SK-N-SH (cell line): ENCODE measurements around the gene CD2. TPM values are rescaled to one million over a fixed set of nuclear protein-coding genes. Genes with fewer than 3 reads are reported as not detected.

ENCODE experiments used
- CTCF ChIA-PET: fragments of 300-600, 350-600 bp; formaldehyde crosslinking; extraction: SDS; loops from one replicate; lab custom pipeline; 2021; lab: Yijun Ruan, JAX
- POLR2A ChIA-PET: fragments of 350-600 bp; sonication (Branson Sonifier 250); formaldehyde crosslinking; extraction: SDS; loops from one replicate; lab custom pipeline; 2020; ENCODE audit warnings: antibody characterized with exemption, inconsistent platforms; lab: Yijun Ruan, JAX
- DNase-seq: peaks from one replicate; pipeline ENCODE4 v3.0.0; 2012
- H2AFZ ChIP-seq: fragments of 200-600 bp; sonication (generic); 2 replicates; pipeline ENCODE4 v1.8.1; 2016; ENCODE audit warnings: antibody characterized with exemption, mild to moderate bottlenecking, low read depth
- H3F3A ChIP-seq: fragments of 200-600 bp; sonication (generic); replicated peaks from 2 replicates; pipeline ENCODE3; 2016; ENCODE audit warnings: antibody characterized with exemption, mild to moderate bottlenecking; ENCODE audit not compliant: insufficient read depth
- H3K27ac ChIP-seq, 2 experiments: fragments of 200-500 bp in 1 of 2; fragments of 200-600 bp in 1 of 2; sonication (Bioruptor generic) in 1 of 2; sonication (generic), shearing (Covaris generic) in 1 of 2; 2 replicates each; pipeline versions ENCODE4 v1.5.1 to v1.6.1; 2014 to 2016; ENCODE audit warnings: low read depth in 2 of 2, inconsistent platforms in 1 of 2, low read length in 1 of 2, mild to moderate bottlenecking in 1 of 2, mixed read lengths in 1 of 2
- H3K27me3 ChIP-seq: fragments of 200-600 bp; sonication (generic), shearing (Covaris generic); 2 replicates; pipeline ENCODE4 v1.6.1; 2016; ENCODE audit warnings: mixed run types; ENCODE audit not compliant: insufficient read depth
- H3K36me3 ChIP-seq, 2 experiments: fragments of 200-500 bp in 1 of 2; fragments of 200-600 bp in 1 of 2; sonication (Bioruptor generic) in 1 of 2; sonication (generic) in 1 of 2; replicated peaks in 1 of 2; 2 replicates each; pipeline versions ENCODE3 to v1.5.1; 2014 to 2016; ENCODE audit warnings: low read length in 1 of 2, mild to moderate bottlenecking in 1 of 2; ENCODE audit not compliant: insufficient read depth in 2 of 2, control insufficient read depth in 1 of 2
- H3K4me1 ChIP-seq, 2 experiments: fragments of 200-500 bp in 1 of 2; fragments of 200-600 bp in 1 of 2; sonication (Bioruptor generic) in 1 of 2; sonication (generic), shearing (Covaris generic) in 1 of 2; 2 replicates each; pipeline versions ENCODE4 v1.5.1 to v1.6.1; 2014 to 2016; ENCODE audit warnings: low read depth in 1 of 2, low read length in 1 of 2, mixed run types in 1 of 2; ENCODE audit not compliant: insufficient read depth in 2 of 2, control insufficient read depth in 1 of 2
- H3K4me2 ChIP-seq: fragments of 200-600 bp; sonication (generic), shearing (Covaris generic); 2 replicates; pipeline ENCODE4 v1.6.1; 2017; ENCODE audit warnings: mixed run types
- H3K4me3 ChIP-seq, 2 experiments: fragments of 200-500 bp in 1 of 2; fragments of 200-600 bp in 1 of 2; sonication (Bioruptor generic) in 1 of 2; sonication (generic), shearing (Covaris generic) in 1 of 2; 2 replicates each; pipeline versions ENCODE4 v1.5.1 to v1.8.1; 2014 to 2016; ENCODE audit warnings: low read depth in 2 of 2, inconsistent platforms in 1 of 2, low read length in 1 of 2, mild to moderate bottlenecking in 1 of 2, mixed read lengths in 1 of 2, moderate library complexity in 1 of 2
- H3K79me2 ChIP-seq: fragments of 200-600 bp; sonication (generic); 2 replicates; pipeline ENCODE4 v1.8.1; 2017; ENCODE audit warnings: mild to moderate bottlenecking; ENCODE audit not compliant: insufficient read depth
- H3K9ac ChIP-seq: fragments of 200-600 bp; sonication (generic); 2 replicates; pipeline ENCODE4 v1.6.1; 2017; ENCODE audit warnings: mixed run types
- H3K9me2 ChIP-seq: fragments of 200-600 bp; sonication (generic); 2 replicates; pipeline ENCODE4 v1.6.1; 2017; ENCODE audit warnings: mixed run types
- H3K9me3 ChIP-seq: fragments of 200-600 bp; sonication (generic); 2 replicates; pipeline ENCODE4 v1.6.1; 2017; ENCODE audit warnings: mixed run types, mild to moderate bottlenecking, moderate library complexity
- H4K20me1 ChIP-seq: fragments of 200-600 bp; sonication (generic); 2 replicates; pipeline ENCODE4 v1.6.1; 2017; ENCODE audit warnings: mild to moderate bottlenecking, mixed run types; ENCODE audit not compliant: insufficient read depth
- CTCF ChIP-seq: fragments of 200-600 bp; sonication (generic); IDR thresholded peaks from 2 replicates; pipeline ENCODE4 v1.6.1; 2017; ENCODE audit warnings: antibody characterized with exemption, mild to moderate bottlenecking, moderate library complexity
- EZH2phosphoT487 ChIP-seq: fragments of 200-600 bp; sonication (generic); IDR thresholded peaks from 2 replicates; pipeline ENCODE4 v1.6.1; 2017; ENCODE audit warnings: low read depth, mixed run types, mild to moderate bottlenecking, antibody characterized with exemption, moderate library complexity, borderline replicate concordance
- IRF3 ChIP-seq: fragments of 150-350 bp; IDR thresholded peaks from 2 replicates; pipeline ENCODE4 v1.6.1; 2016; ENCODE audit warnings: mild to moderate bottlenecking, low read depth, low read length
- MAX ChIP-seq: IDR thresholded peaks from 2 replicates; pipeline ENCODE4 v1.4.0; 2012; ENCODE audit warnings: low read depth
- MEF2A ChIP-seq: IDR thresholded peaks from 2 replicates; pipeline ENCODE4 v1.4.0; 2012; ENCODE audit warnings: low read depth, borderline replicate concordance
- MXI1 ChIP-seq: IDR thresholded peaks from 2 replicates; pipeline ENCODE4 v1.6.1; 2012; ENCODE audit warnings: mild to moderate bottlenecking, low read depth, low read length, improper control_type of control experiment
- PBX3 ChIP-seq: IDR thresholded peaks from 2 replicates; pipeline ENCODE4; 2012
- RAD21 ChIP-seq: IDR thresholded peaks from 2 replicates; pipeline ENCODE4 v1.6.1; 2012; ENCODE audit warnings: mild to moderate bottlenecking, low read length
- RCOR1 ChIP-seq: fragments of 150-350 bp; IDR thresholded peaks from 2 replicates; pipeline ENCODE4 v1.6.1; 2017; ENCODE audit warnings: antibody characterized with exemption, low read length
- RFX5 ChIP-seq: IDR thresholded peaks from 2 replicates; pipeline ENCODE4 v1.6.1; 2012; ENCODE audit warnings: mild to moderate bottlenecking, improper control_type of control experiment, low read length
- TAF1 ChIP-seq: IDR thresholded peaks from 2 replicates; pipeline ENCODE4 v1.6.1; 2012; ENCODE audit warnings: low read depth, mild to moderate bottlenecking, low read length, moderate library complexity, borderline replicate concordance
- TCF12 ChIP-seq: IDR thresholded peaks from 2 replicates; pipeline ENCODE4 v1.4.0; 2012
- TEAD4 ChIP-seq: IDR thresholded peaks from 2 replicates; pipeline ENCODE4 v1.4.0; 2012; ENCODE audit warnings: mild to moderate bottlenecking, borderline replicate concordance; ENCODE audit not compliant: insufficient read depth
- USF1 ChIP-seq: IDR thresholded peaks from 2 replicates; pipeline ENCODE4 v1.4.0; 2012; ENCODE audit warnings: low read depth, borderline replicate concordance
- YY1 ChIP-seq: IDR thresholded peaks from 2 replicates; pipeline ENCODE4 v1.4.0; 2012; ENCODE audit warnings: low read depth, mild to moderate bottlenecking
- WGBS: methylation state at CpG from one replicate; pipeline ENCODE4 v1.1.6; 2017; ENCODE audit warnings: low lambda C conversion rate; 5-methylcytosine and 5-hydroxymethylcytosine counted together
- polyA plus RNA-seq, 3 experiments: library from polyadenylated mRNA; depleted of rRNA; stranded (reverse); fragments of >200 nt; gene quantifications; 2 replicates each; pipeline ENCODE4 v1.2.3, GENCODE V29; 2012

The CD2 gene
- polyA plus RNA-seq, 1 of the 3 experiments (the other 2 are of a cell fraction): not detected

- no peak overlapping the region for H3K27ac ChIP-seq
- H3K9me2 ChIP-seq: no peaks in the 10 kb centered on the region
- no peak overlapping the region for H2AFZ ChIP-seq
- no peaks in the 10 kb centered on the region for H3K36me3 ChIP-seq
- ChIA-PET CTCF (interaction anchor here (0.6 kb wide), 1 partner anchor 53 kb away, joined by 3 read pairs; no protein-coding TSS in a partner anchor), POLR2A (no interaction called here)
- H3K79me2 ChIP-seq: no peaks in the 10 kb centered on the region
- H3F3A ChIP-seq: no peaks in the 10 kb centered on the region
- no peak for DNase-seq
- H3K27me3 ChIP-seq: no peaks in the 10 kb centered on the region
- no peak overlapping the region for H3K9ac ChIP-seq
- no peaks in the 10 kb centered on the region for H3K4me1 ChIP-seq
- WGBS: 46% methylated on average over 3 of the region's 3 CpGs
- H3K4me2 ChIP-seq: 0 out of 2 replicates have a peak overlapping the region, but pooled peaks have one; percentile 4
- no peaks in the 10 kb centered on the region for H3K9me3 ChIP-seq
- no peak overlapping the region for H3K4me3 ChIP-seq
- TF ChIP-seq TCF12 (no peak), YY1 (no peak), IRF3 (no peak), TEAD4 (no peak), TAF1 (no peak), RCOR1 (no peak), RAD21 (no peak), MXI1 (no peak), EZH2phosphoT487 (no peak), RFX5 (no peak), CTCF (no peak)
- H4K20me1 ChIP-seq: no peaks in the 10 kb centered on the region
Observed at GRCh38 chr1:116777831-116778830, 23.9 kb downstream of the CD2 start.

GRCh38 chr1:116781034-116781433 lies 26.8 kb downstream of the CD2 start:
- Histone ChIP-seq H3K9me2 (no peaks in the 10 kb centered on the region), H3K9ac (no peak overlapping the region), H3K9me3 (no peaks in the 10 kb centered on the region), H3F3A (no peaks in the 10 kb centered on the region), H3K4me1 (no peaks in the 10 kb centered on the region), H3K4me3 (no peak overlapping the region), H3K27me3 (no peaks in the 10 kb centered on the region), H3K4me2 (no peak overlapping the region), H3K27ac (no peak overlapping the region), H3K79me2 (no peaks in the 10 kb centered on the region), H2AFZ (no peak overlapping the region), H3K36me3 (no peaks in the 10 kb centered on the region), H4K20me1 (no peaks in the 10 kb centered on the region)
- CTCF ChIA-PET: interaction anchor here (1.2 kb wide), 1 partner anchor 37 kb away, joined by 3 read pairs; no protein-coding TSS in a partner anchor
- POLR2A ChIA-PET: no interaction called here
- no peak for DNase-seq
- no peak for TF ChIP-seq USF1
- no peak for TF ChIP-seq MAX
- TF ChIP-seq MEF2A: no peak
- no peak for TF ChIP-seq EZH2phosphoT487
- no peak for TF ChIP-seq PBX3
- 74% methylated on average over 6 of the region's 6 CpGs for WGBS
